Astrocyte (in vitro differentiated cells and primary cell): ENCODE measurements around the gene CALY. TPM values are rescaled to one million over a fixed set of nuclear protein-coding genes. Genes with fewer than 3 reads are reported as not detected.
"Not testable (repeated sequence)": the region's sequence is repeated elsewhere in the genome, so short reads cannot be mapped to it uniquely, and the experiment has no call there.

Source experiments
- DNase-seq: peaks from one replicate; pipeline ENCODE4 v3.0.0-alpha.2; 2010; ENCODE audit warnings: low read depth
- FAIRE-seq: peaks from 2 replicates; lab custom pipeline; 2011; peaks lifted over from hg19 to GRCh38; lab: Jason Lieb, UNC
- H2AFZ ChIP-seq: 2 replicates; pipeline ENCODE4 v1.6.0; 2012; ENCODE audit warnings: low read depth, low read length, inconsistent platforms
- H3K27ac ChIP-seq: 2 replicates; pipeline ENCODE4 v1.5.1; 2011; ENCODE audit warnings: low read depth, low read length, inconsistent platforms
- H3K27me3 ChIP-seq: 2 replicates; pipeline ENCODE4 v1.6.0; 2011; ENCODE audit warnings: low read length, inconsistent platforms; ENCODE audit not compliant: insufficient read depth
- H3K36me3 ChIP-seq: 2 replicates; pipeline ENCODE4 v1.5.1; 2011; ENCODE audit warnings: low read length, inconsistent platforms; ENCODE audit not compliant: insufficient read depth
- H3K4me1 ChIP-seq: 2 replicates; pipeline ENCODE4 v1.5.1; 2011; ENCODE audit warnings: low read length, inconsistent platforms; ENCODE audit not compliant: insufficient read depth
- H3K4me2 ChIP-seq: 2 replicates; pipeline ENCODE4 v1.6.0; 2012; ENCODE audit warnings: low read length, inconsistent platforms
- H3K4me3 ChIP-seq: 2 replicates; pipeline ENCODE4 v1.5.1; 2011; ENCODE audit warnings: low read depth, mild to moderate bottlenecking, low read length, inconsistent platforms; ENCODE audit not compliant: insufficient read depth
- H3K79me2 ChIP-seq: 2 replicates; pipeline ENCODE4 v1.6.0; 2012; ENCODE audit warnings: mild to moderate bottlenecking, low read length, inconsistent platforms; ENCODE audit not compliant: insufficient read depth
- H3K9ac ChIP-seq: 2 replicates; pipeline ENCODE4 v1.6.0; 2012; ENCODE audit warnings: mild to moderate bottlenecking, low read length, inconsistent platforms
- H3K9me3 ChIP-seq: 2 replicates; pipeline ENCODE4 v1.5.1; 2012; ENCODE audit warnings: low read depth, mild to moderate bottlenecking, low read length, inconsistent platforms; ENCODE audit not compliant: insufficient read depth
- H4K20me1 ChIP-seq: 2 replicates; pipeline ENCODE4 v1.6.0; 2012; ENCODE audit warnings: low read length, inconsistent platforms; ENCODE audit not compliant: insufficient read depth
- H3K27ac Mint-ChIP-seq: one replicate; pipeline ENCODE4 v1.8.0; 2021; ENCODE audit warnings: mild to moderate bottlenecking, mixed read lengths; ENCODE audit not compliant: unreplicated experiment
- H3K27me3 Mint-ChIP-seq: one replicate; pipeline ENCODE4 v1.8.0; 2021; ENCODE audit warnings: low read depth, mixed read lengths; ENCODE audit not compliant: unreplicated experiment
- H3K36me3 Mint-ChIP-seq: one replicate; pipeline ENCODE4 v1.8.0; 2021; ENCODE audit warnings: low read depth, mixed read lengths; ENCODE audit not compliant: unreplicated experiment
- H3K4me1 Mint-ChIP-seq: one replicate; pipeline ENCODE4 v1.8.0; 2021; ENCODE audit warnings: low read depth, mixed read lengths; ENCODE audit not compliant: unreplicated experiment
- H3K4me3 Mint-ChIP-seq: one replicate; pipeline ENCODE4 v1.8.0; 2021; ENCODE audit warnings: mild to moderate bottlenecking, moderate library complexity, mixed read lengths; ENCODE audit not compliant: unreplicated experiment
- H3K9me3 Mint-ChIP-seq: one replicate; pipeline ENCODE4 v1.8.0; 2021; ENCODE audit warnings: mild to moderate bottlenecking, mixed read lengths; ENCODE audit not compliant: unreplicated experiment
- CTCF ChIP-seq: IDR thresholded peaks from 2 replicates; pipeline ENCODE4 v1.5.1; 2011; ENCODE audit warnings: low read depth, mild to moderate bottlenecking, inconsistent platforms, low read length, moderate library complexity; ENCODE audit not compliant: insufficient read depth
- EZH2 ChIP-seq: IDR thresholded peaks from 2 replicates; pipeline ENCODE4 v1.6.1; 2012; ENCODE audit warnings: mild to moderate bottlenecking, low read length, inconsistent platforms; ENCODE audit not compliant: insufficient read depth
- total RNA-seq: library from RNA; stranded (reverse); gene quantifications from 2 replicates; pipeline ENCODE4 v1.2.1, GENCODE V29; 2021

Gene CALY
- total RNA-seq, 1 donor from 2014 or later: 1.1 TPM

- H2AFZ ChIP-seq, H3K4me2 ChIP-seq, H3K27me3 ChIP-seq, H3K79me2 ChIP-seq, DNase-seq, H3K4me3 Mint-ChIP-seq, H3K9ac ChIP-seq, H3K4me1 Mint-ChIP-seq, H4K20me1 ChIP-seq, H3K27ac Mint-ChIP-seq, H3K4me1 ChIP-seq, H3K36me3 Mint-ChIP-seq, H3K4me3 ChIP-seq, H3K27ac ChIP-seq, H3K9me3 Mint-ChIP-seq, FAIRE-seq, H3K9me3 ChIP-seq, H3K36me3 ChIP-seq: not testable (repeated sequence)
- peaks cover 14% of the 10 kb centered on the region for H3K27me3 Mint-ChIP-seq
Measured at GRCh38 chr10:133320852-133321422, 15.8 kb downstream of the CALY start.

GRCh38 chr10:133318494-133319127 lies 18.1 kb downstream of the CALY start:
- Mint-ChIP-seq H3K4me3 (no peak overlapping the region), H3K27me3 (peaks cover 12% of the 10 kb centered on the region), H3K36me3 (no peaks in the 10 kb centered on the region), H3K27ac (no peak overlapping the region), H3K4me1 (no peaks in the 10 kb centered on the region), H3K9me3 (no peaks in the 10 kb centered on the region)
- Histone ChIP-seq H3K9ac (peak overlapping the region; percentile 37), H3K4me2 (peak overlapping the region; percentile 89), H3K4me3 (peak overlapping the region; percentile 46), H3K36me3 (no peaks in the 10 kb centered on the region), H3K27ac (no peak overlapping the region), H3K9me3 (no peaks in the 10 kb centered on the region), H3K27me3 (no peaks in the 10 kb centered on the region), H3K79me2 (no peaks in the 10 kb centered on the region), H4K20me1 (peaks cover 3% of the 10 kb centered on the region), H3K4me1 (no peaks in the 10 kb centered on the region), H2AFZ (peak overlapping the region; percentile 79)
- TF ChIP-seq CTCF (peak; percentile 44), EZH2 (no peak)
- FAIRE-seq (no peak), DNase-seq (no peak)

GRCh38 chr10:133316732-133317131 lies 20.0 kb downstream of the CALY start:
- Histone ChIP-seq H3K9ac (no peak overlapping the region), H3K4me1 (no peaks in the 10 kb centered on the region), H4K20me1 (peaks cover 3% of the 10 kb centered on the region), H3K4me3 (no peak overlapping the region), H3K4me2 (no peak overlapping the region), H3K36me3 (no peaks in the 10 kb centered on the region), H3K27ac (no peak overlapping the region), H3K79me2 (no peaks in the 10 kb centered on the region), H3K9me3 (no peaks in the 10 kb centered on the region), H3K27me3 (no peaks in the 10 kb centered on the region), H2AFZ (no peak overlapping the region)
- FAIRE-seq: no peak
- no peaks in the 10 kb centered on the region for H3K9me3 Mint-ChIP-seq
- no peaks in the 10 kb centered on the region for H3K36me3 Mint-ChIP-seq
- no peak for DNase-seq
- peaks cover 10% of the 10 kb centered on the region for H3K27me3 Mint-ChIP-seq
- no peak overlapping the region for H3K4me3 Mint-ChIP-seq
- TF ChIP-seq CTCF: no peak
- TF ChIP-seq EZH2: no peak
- no peak overlapping the region for H3K27ac Mint-ChIP-seq
- H3K4me1 Mint-ChIP-seq: no peaks in the 10 kb centered on the region
